ENCODE measurements around the gene GALNT6.

DNA sequence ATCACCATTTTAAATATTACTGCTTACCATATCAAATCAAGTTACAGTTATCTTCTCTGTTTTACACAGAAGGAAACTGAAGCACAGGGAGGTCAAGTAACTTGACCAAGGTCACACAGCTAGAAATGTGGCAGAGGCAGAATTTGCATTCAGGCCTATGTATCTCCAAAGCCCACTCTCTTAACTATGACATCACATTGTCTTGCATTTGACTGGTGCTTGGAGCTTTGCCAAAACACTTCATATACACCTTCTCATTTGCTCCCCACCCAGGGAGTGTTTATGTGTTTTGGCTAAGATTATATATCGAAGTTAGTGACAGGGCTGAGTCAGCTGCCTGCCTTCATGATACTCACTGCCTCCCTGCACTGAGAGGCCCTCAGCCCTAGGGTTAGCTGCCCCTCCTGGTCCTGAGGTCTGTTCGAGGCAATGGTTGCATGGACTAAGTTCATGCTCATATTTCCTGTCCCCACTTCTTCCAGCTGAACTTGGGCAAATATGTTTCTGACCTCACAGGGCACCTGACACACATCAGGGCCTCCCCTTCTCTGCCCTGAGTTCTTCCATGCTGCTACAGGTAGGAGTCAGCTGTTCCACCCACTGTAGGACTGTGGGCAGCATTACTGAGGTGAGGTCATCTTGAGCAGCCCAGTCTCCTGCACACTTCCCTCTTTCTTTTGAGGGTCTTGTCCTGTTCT lies 1.8 kb downstream of the GALNT6 start:
- TF ChIP-seq, protein P1, sequence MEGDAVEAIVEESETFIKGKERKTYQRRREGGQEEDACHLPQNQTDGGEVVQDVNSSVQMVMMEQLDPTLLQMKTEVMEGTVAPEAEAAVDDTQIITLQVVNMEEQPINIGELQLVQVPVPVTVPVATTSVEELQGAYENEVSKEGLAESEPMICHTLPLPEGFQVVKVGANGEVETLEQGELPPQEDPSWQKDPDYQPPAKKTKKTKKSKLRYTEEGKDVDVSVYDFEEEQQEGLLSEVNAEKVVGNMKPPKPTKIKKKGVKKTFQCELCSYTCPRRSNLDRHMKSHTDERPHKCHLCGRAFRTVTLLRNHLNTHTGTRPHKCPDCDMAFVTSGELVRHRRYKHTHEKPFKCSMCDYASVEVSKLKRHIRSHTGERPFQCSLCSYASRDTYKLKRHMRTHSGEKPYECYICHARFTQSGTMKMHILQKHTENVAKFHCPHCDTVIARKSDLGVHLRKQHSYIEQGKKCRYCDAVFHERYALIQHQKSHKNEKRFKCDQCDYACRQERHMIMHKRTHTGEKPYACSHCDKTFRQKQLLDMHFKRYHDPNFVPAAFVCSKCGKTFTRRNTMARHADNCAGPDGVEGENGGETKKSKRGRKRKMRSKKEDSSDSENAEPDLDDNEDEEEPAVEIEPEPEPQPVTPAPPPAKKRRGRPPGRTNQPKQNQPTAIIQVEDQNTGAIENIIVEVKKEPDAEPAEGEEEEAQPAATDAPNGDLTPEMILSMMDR (IDR thresholded peaks at IDR 0.05; ENCODE audit: low read depth, low read length), result no peak
- TF ChIP-seq EZH2phosphoT487 (IDR thresholded peaks at IDR 0.05; ENCODE audit: low read depth), result no peak

Data from OCI-LY3 (cell line).